Lower leg skin (tissue), 4 donors: ENCODE data around the gene WDR81. TPM values are rescaled to one million over a fixed set of nuclear protein-coding genes. Genes with fewer than 3 reads are reported as not detected.
"Not testable (repeated sequence)": the region's sequence is repeated elsewhere in the genome, so short reads cannot be mapped to it uniquely, and the experiment has no call there.

ENCODE experiments used
- DNase-seq, 2 donors: peaks; one replicate each; pipeline ENCODE4 v3.0.0-alpha.2; 2019; ENCODE audit warnings: low spot score in 2 of 2
- H3K4me3 ChIP-seq: fragments of 200-600 bp; sonication (generic); 2 replicates; pipeline ENCODE4 v1.5.1; 2017; ENCODE audit warnings: mild to moderate bottlenecking, low read depth; ENCODE audit not compliant: poor library complexity, severe bottlenecking
- CTCF ChIP-seq, 3 donors: fragments of 450-650 bp; IDR thresholded peaks; one replicate each; pipeline ENCODE4 v1.5.1; 2016; ENCODE audit warnings: antibody characterized with exemption in 3 of 3, mild to moderate bottlenecking in 3 of 3, moderate library complexity in 2 of 3
- POLR2A ChIP-seq, 2 donors: fragments of 450-650 bp; IDR thresholded peaks; one replicate each; pipeline ENCODE4 v1.6.1; 2016 to 2017; ENCODE audit warnings: antibody characterized with exemption in 2 of 2, mild to moderate bottlenecking in 1 of 2, moderate library complexity in 1 of 2
- WGBS, 2 donors: methylation state at CpG; one replicate each; pipeline ENCODE4 v1.1.5; 2018; 5-methylcytosine and 5-hydroxymethylcytosine counted together
- intact Hi-C: fragments of 100-400 bp; cut with DNase I; formaldehyde crosslinking; loops from one replicate; pipeline ENCODE4 v1.15.0; 2023; ENCODE audit warnings: low total_unique reads
- total RNA-seq, 4 donors: library from RNA; depleted of rRNA; stranded (reverse); fragments of >200 nt; gene quantifications; one replicate each; pipeline ENCODE4 v1.1.0, GENCODE V29; 2016

Gene WDR81
- total RNA-seq = 10 to 100 TPM; 42.9 to 64.4 (median 49.2) TPM

- intact Hi-C loops = loop anchor here (5.0 to 10.0 kb wide), 2 partner anchors 58 to 150 kb away; no protein-coding TSS in a partner anchor
- DNase-seq = peak; percentile 91 to 99
- TF ChIP-seq CTCF (IDR thresholded peaks at IDR 0.05) = no peak
- no peak for TF ChIP-seq POLR2A (IDR thresholded peaks at IDR 0.05)
- 0% methylated on average over 38 of the region's 57 CpGs; no CpG with 5 or more reads in 1 of the 2 donors for WGBS, 2 donors
- H3K4me3 ChIP-seq = peak within 1 kb of the TSS; percentile 84
Measured at GRCh38 chr17:1724351-1724868, at the start of gene WDR81. Gene WDR81, plus strand, starts transcription at chr17:1724704. Its CDS starts 256 bp downstream, at chr17:1724960.

- WGBS, 2 donors = 93% methylated on average over 13 of the region's 13 CpGs
- TF ChIP-seq POLR2A (IDR thresholded peaks at IDR 0.05) (no peak), CTCF (IDR thresholded peaks at IDR 0.05) (no peak)
- no peak overlapping the region for H3K4me3 ChIP-seq
- intact Hi-C loops = no loop called here
- DNase-seq = no peak
Measured at GRCh38 chr17:1676401-1676800, 48.1 kb upstream of the WDR81 start.

- TF ChIP-seq CTCF (IDR thresholded peaks at IDR 0.05) (no peak), POLR2A (IDR thresholded peaks at IDR 0.05) (no peak)
- intact Hi-C loops = no loop called here
- no peak for DNase-seq
- WGBS, 2 donors = 72 to 74% methylated on average over 5 of the region's 5 CpGs
- H3K4me3 ChIP-seq = peak overlapping the region; percentile 79
Measured at GRCh38 chr17:1683459-1683858, 41.0 kb upstream of the WDR81 start.

- H3K4me3 ChIP-seq = peak within 1 kb of the TSS; percentile 79
- TF ChIP-seq CTCF (IDR thresholded peaks at IDR 0.05) = no peak
- peak in 1 of 2 donors; percentile 94 for TF ChIP-seq POLR2A (IDR thresholded peaks at IDR 0.05)
- 0 to 1% methylated on average over 29 to 54 of the region's 72 CpGs for WGBS, 2 donors
- peak; percentile 98 to 100 for DNase-seq
- intact Hi-C loops = no loop called here
Measured at GRCh38 chr17:1684378-1685189, 39.9 kb upstream of the WDR81 start, which contains the start of gene PRPF8. Gene PRPF8, minus strand, starts transcription at chr17:1684867. Its CDS starts 296 bp downstream, at chr17:1684571.

GRCh38 chr17:1686086-1686485, 38.4 kb upstream of the WDR81 start:
- H3K4me3 ChIP-seq = no peak overlapping the region
- WGBS, 2 donors = 71 to 84% methylated on average over 7 of the region's 7 CpGs
- no peak for TF ChIP-seq CTCF (IDR thresholded peaks at IDR 0.05)
- no peak for TF ChIP-seq POLR2A (IDR thresholded peaks at IDR 0.05)
- DNase-seq = no peak
- intact Hi-C loops = no loop called here

GRCh38 chr17:1688405-1688804, 36.1 kb upstream of the WDR81 start:
- DNase-seq, intact Hi-C loops: not testable (repeated sequence)
- 72 to 75% methylated on average over 6 of the region's 6 CpGs for WGBS, 2 donors

More at GRCh38 chr17:1688405-1688804, 36.1 kb upstream of the WDR81 start:
- not testable (repeated sequence) for H3K4me3 ChIP-seq
